GM15510 (cell line): ENCODE data around the gene MAGOH.

Experiments
- POLR2A ChIP-seq: IDR thresholded peaks from 3 replicates; pipeline ENCODE4 v1.6.1; 2011; ENCODE audit warnings: borderline replicate concordance; ENCODE audit not compliant: insufficient read length; ENCODE audit errors: extremely low read depth

Gene MAGOH

DNA sequence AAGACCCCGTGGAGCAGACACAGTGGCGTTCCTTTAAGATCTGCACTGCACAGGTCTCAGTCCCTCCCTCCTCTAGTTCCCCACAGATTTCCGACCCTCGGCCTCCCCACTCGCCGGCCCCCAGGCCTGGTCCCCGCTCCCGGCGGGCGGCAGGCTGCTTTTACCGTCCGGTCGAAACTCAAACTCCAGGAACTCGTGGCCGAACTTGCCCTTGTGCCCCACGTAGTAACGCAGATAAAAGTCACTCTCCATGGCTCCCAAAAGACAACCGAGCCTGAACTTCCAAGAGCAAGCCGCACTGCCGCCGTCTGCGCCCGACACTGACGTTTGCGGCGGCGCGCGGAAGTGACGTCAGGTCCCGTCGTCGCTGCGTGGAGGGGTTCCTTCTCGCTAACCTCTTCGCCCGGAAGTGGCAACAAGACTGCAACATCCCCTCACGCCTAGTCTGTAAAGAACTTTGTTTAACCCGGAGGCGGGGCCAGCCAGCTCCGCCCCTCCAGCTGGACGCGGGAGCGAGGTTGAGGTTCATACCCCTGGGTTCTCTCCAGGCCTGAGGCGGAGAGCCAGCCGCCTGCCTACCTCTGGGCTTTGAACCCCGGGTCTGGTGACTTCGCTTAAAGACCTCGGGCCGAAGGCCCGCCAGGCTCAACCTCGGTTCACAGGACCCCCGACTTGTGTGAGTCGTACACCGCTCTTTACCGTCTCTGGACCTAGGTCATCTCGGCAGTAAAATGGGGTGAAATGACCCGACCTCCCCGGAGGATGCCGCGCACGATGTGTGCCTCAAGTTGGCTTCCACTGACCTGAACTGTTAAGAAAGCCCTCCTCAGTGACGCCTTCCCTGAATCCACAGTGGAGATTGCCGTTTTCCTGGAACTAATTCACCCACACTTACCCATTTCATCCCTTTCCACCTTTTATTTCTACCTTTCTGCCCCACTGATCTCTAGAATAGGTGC is at the start of gene MAGOH:
MAGOH (minus strand) TSS at position 322 of the 959 bp plus-strand sequence; CDS start at position 252, 70 bp downstream.
- TF ChIP-seq POLR2A: peak; percentile 73

GRCh38 chr1:53286955-53287354 is 48.6 kb upstream of the MAGOH start:
- no peak for TF ChIP-seq POLR2A

DNA sequence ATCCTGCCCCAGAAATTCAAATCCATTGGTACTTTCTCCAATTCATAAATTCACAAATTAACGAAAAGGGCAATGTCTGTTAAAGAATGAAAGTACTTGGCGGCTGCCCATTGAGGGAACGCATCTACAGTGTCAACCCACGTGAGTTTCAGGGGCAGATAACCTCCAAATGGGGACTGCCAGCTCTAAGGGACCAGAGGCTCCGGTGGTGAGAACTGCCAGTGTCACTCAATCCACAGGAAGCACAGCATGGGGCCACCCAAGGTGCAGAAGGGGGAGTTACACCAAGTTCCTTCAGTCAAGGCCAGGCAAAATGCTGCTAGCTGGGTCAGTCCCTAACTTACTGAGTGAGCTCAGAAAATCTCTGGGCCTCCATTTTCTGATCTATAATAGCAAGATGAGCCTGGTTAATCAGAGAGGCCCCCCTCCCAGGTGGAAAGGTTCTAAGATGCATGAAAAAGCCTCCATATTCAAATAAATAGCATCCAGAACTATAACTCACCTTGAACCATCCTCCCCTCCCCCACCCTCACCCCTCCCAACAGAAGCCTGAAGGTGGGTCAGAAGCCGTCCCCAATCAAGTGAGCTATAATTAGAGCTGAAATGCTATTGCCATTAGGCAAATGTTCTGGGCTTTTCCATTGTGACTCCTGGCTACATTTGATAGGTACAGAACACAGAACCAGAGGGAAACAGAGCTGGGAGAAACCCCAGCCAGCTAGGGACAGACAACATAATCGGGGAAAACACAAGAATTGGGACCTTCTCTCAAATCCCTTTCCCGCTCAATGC is 47.8 kb upstream of the MAGOH start:
- no peak for TF ChIP-seq POLR2A

DNA sequence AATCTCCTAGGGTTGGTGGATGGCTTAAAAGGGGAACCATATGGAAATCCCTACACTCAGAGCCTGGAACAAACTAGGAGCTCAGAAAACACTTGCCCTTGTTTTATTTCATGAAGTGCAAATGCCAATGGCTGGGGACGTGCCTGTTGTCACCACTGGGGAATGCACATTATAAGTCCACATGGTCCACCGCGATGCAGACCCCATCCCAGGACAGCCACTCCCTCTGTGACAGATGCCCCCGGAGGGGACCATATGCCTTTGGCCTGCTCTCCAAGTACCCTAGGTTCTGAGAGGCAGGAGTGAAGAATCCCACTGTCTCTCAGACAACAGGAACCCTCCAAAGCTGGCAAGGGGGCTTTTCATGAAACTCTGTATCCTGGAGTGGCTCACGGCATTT is 47.2 kb upstream of the MAGOH start:
- no peak for TF ChIP-seq POLR2A

DNA sequence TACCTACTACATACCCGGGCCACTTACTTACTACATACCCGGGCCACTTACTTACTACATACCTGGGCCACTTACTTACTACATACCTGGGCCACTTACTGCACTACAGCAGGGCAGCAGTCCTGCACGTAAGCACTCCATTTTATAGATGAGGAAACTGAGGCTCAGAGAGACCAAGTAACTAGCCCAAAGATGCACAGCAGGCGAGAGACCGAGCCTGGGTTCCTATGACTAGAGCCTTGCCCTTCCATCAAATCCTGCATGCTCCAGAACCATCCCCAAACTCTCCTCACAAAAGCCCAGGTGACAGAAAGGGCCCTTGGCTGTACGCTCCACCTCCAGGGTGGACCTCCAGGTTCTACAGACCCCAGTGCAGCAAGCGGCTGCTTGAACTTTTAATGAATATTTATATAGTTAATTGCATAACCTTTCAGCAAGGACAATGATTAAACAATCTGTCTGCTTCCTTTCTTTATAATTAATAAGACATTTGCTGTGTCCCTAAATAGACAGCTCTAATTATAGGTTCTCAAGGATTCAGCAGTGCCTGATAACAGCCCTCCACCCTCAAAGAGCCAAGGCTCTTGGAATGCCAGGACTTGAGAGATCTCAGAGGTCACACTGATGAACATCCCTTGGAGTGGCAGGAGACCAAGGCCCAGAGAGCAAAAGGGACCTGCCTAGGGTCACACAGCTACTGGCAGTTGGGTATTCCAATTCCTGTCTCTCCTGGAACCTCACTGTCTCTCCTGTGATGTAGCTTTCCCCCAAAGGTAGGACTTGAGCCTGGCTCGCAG is 46.1 kb upstream of the MAGOH start:
- TF ChIP-seq POLR2A: no peak

GRCh38 chr1:53281133-53281532 is 42.8 kb upstream of the MAGOH start:
- TF ChIP-seq POLR2A: no peak

- no peak for TF ChIP-seq POLR2A
Observed at GRCh38 chr1:53280496-53280895, 42.2 kb upstream of the MAGOH start.

DNA sequence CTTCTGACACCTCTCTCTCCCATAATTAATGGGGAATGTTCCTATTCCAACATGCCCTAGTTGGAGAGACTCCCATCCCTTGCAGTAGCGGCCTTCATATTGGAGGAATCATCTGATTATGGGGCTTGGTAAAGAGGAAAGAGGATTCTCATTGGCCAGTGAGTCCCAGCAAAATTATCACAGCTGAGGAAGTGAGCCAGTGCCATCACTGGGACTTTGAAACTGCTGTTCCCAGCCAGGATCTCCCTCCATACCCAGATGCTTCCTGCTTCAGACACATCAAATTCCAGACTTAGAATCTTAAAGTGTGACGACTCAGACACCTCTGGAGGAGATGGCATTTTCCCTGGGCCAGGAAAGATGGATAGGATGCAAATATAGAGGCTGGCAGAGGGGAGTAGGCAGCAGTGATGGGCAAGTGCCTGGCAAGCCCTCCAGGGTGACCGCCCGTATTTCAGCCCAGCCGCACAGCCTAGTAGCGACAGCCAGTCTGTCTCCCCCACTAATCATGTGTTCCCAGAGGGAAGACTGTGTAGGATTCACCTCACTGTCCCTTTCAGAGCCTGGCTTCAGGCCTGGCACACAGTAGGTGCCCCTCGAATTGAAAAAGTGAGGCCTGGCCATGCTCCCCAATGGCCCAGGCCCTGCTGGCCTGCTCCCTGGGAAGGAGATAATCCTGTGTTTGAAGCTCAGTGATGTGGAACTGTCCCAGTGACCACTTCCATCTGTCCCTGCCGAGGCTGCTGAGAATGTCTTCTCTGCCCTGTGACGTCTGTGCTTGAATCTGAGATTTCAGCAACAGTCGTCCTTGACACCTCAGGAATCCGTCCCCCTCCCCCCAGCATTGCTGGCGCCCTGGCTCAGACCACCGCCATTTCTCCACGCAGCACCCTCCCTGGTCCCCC is 41.2 kb upstream of the MAGOH start:
- TF ChIP-seq POLR2A: no peak

DNA sequence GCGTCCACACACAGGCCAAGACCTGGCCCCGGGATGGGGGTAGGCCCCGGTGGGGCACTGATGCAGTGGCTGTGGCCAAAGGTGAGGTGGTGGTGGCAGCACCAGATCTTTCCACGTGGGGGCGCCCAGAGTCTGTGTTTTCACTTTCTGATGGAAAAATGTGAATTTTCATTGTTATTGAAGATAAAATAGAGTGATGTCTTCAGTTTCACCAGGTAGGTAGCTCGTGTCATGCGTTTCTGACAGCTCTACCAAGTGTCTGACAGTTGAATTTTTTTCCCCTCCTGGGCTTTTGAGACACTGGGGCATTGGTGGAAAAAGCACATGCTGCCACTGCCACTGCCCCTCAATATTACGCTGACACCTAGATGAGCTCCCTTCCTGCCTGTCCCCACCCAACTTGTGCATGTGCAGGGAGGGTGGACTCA is 40.0 kb upstream of the MAGOH start:
- TF ChIP-seq POLR2A: no peak

DNA sequence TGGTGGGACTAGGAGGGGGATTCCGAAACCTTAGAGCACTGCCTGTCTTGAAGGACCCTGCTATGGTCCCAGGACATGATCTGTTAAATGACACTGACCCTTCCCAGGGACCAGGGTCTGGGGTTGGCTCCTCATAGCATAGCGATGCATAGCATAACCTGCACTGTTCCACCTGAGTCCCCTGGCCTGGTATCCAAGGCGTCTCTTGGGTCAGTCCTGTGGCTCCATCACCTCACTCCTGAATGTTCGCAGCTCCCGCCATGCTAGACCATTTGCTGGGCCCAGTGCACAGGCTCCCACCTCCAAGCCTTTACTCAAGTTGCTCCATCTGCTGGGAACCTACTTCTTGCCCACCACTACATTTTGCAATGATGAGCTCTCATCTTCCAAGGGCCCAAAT is 39.0 kb upstream of the MAGOH start:
- TF ChIP-seq POLR2A: no peak

GRCh38 chr1:53276902-53277281 is 38.6 kb upstream of the MAGOH start:
- no peak for TF ChIP-seq POLR2A

GRCh38 chr1:53276153-53276901 is 38.0 kb upstream of the MAGOH start:
- no peak for TF ChIP-seq POLR2A

GRCh38 chr1:53275566-53275965 is 37.2 kb upstream of the MAGOH start:
- no peak for TF ChIP-seq POLR2A
